K562 (cell line): ENCODE results near the gene RFNG. TPM values are rescaled to one million over a fixed set of nuclear protein-coding genes. Genes with fewer than 3 reads are reported as not detected.

Experiments
- ATF1 ChIP-seq, 2 experiments: fragments of 450-650 bp in 1 of 2; IDR thresholded peaks; 2 replicates each; pipeline ENCODE4 v1.6.1; 2016; ENCODE audit warnings: missing compliant biosample characterization in 1 of 2, missing genetic modification characterization in 1 of 2
- BRF1 ChIP-seq: IDR thresholded peaks from 3 replicates; pipeline ENCODE4 v1.6.1; 2011; ENCODE audit warnings: borderline replicate concordance, mild to moderate bottlenecking; ENCODE audit not compliant: insufficient read length; ENCODE audit errors: extremely low read depth
- CHD1 ChIP-seq: fragments of 200-600 bp; sonication (generic); IDR thresholded peaks from one replicate; pipeline ENCODE4 v1.6.1; 2012; ENCODE audit warnings: mild to moderate bottlenecking, moderate library complexity, low read length, inconsistent platforms
- GATAD2B ChIP-seq: fragments of 450-650 bp; IDR thresholded peaks from 2 replicates; pipeline ENCODE4 v1.6.1; 2017; ENCODE audit warnings: mild to moderate bottlenecking, borderline replicate concordance
- SAP30 ChIP-seq: fragments of 200-600 bp; sonication (generic); IDR thresholded peaks from 2 replicates; pipeline ENCODE4 v1.6.1; 2012; ENCODE audit warnings: borderline replicate concordance, low read depth, mild to moderate bottlenecking, moderate library complexity, low read length, control low read depth, inconsistent platforms; ENCODE audit not compliant: insufficient read depth, poor library complexity, severe bottlenecking
- SMC3 ChIP-seq: conservative IDR thresholded peaks from 2 replicates; pipeline ENCODE4 v1.6.1; 2011; ENCODE audit warnings: low read depth, low read length, improper control_type of control experiment; ENCODE audit not compliant: insufficient read depth
- UBTF ChIP-seq, 2 experiments: IDR thresholded peaks; 2 replicates each; pipeline ENCODE4 v1.6.1; 2012; ENCODE audit warnings: improper control_type of control experiment in 2 of 2, low read depth in 2 of 2, low read length in 2 of 2, borderline replicate concordance in 1 of 2
- ZNF3 ChIP-seq: fragments of 250-450 bp; sonication (Bioruptor Pico); IDR thresholded peaks from 2 replicates; pipeline ENCODE4 v1.5.0; 2021; ENCODE audit warnings: mild to moderate bottlenecking, moderate library complexity
- ZNF324 ChIP-seq: fragments of 250-450 bp; sonication (Bioruptor Pico); IDR thresholded peaks from 2 replicates; pipeline ENCODE4 v1.4.0; 2020; ENCODE audit warnings: mild to moderate bottlenecking
- ZNF780A ChIP-seq: fragments of 250-450 bp; sonication (Bioruptor Pico); IDR thresholded peaks from 2 replicates; pipeline ENCODE4 v1.5.0; 2021; ENCODE audit warnings: mild to moderate bottlenecking
- polyA plus RNA-seq, 8 experiments: library from polyadenylated mRNA; depleted of rRNA in 4 of 8; stranded (reverse) in 5 of 8; unstranded in 3 of 8; fragments of >200 nt; fragmentation: Nextera tagmentation in 2 of 8; fragmentation: Illumina TruSeq in 1 of 8; extraction: Ambion mirVana in 2 of 8; extraction: Trizol in 1 of 8; gene quantifications; 2 replicates each; pipeline versions ENCODE4 v1.2.1 to v1.2.3, GENCODE V29; 2011 to 2014; ENCODE audit warnings: inconsistent platforms in 1 of 8, missing spikeins in 1 of 8
- total RNA-seq, 7 experiments: library from RNA; depleted of rRNA in 6 of 7; stranded (reverse); fragments of >200 nt in 6 of 7; fragmentation: Illumina TruSeq in 2 of 7; extraction: Trizol in 2 of 7; gene quantifications; 2 replicates each; pipeline versions ENCODE4 v1.2.1 to v1.2.3, GENCODE V29; 2011 to 2021; ENCODE audit warnings: low replicate concordance in 1 of 7
- TF ChIP-seq, protein P1 (sequence below), 2 experiments: fragments of 450-650 bp; conservative IDR thresholded peaks; 2 replicates each; pipeline ENCODE4 v1.6.1; 2017; ENCODE audit warnings: mild to moderate bottlenecking in 2 of 2, moderate library complexity in 2 of 2
- TF ChIP-seq, protein P2 (sequence below): fragments of 250-450 bp; sonication (Bioruptor Pico); IDR thresholded peaks from 2 replicates; pipeline ENCODE4 v1.5.0; 2021
- TF ChIP-seq, protein P3 (sequence below): fragments of 250-450 bp; sonication (Bioruptor Pico); IDR thresholded peaks from 2 replicates; pipeline ENCODE4 v1.5.1; 2021; ENCODE audit warnings: mild to moderate bottlenecking

Gene RFNG
- total and polyA plus RNA-seq, 9 of the 15 experiments (the other 6 are each of a cell fraction or from before 2014, with no cell fraction given): 0.32 to 32.8 (median 9.5) TPM

DNA sequence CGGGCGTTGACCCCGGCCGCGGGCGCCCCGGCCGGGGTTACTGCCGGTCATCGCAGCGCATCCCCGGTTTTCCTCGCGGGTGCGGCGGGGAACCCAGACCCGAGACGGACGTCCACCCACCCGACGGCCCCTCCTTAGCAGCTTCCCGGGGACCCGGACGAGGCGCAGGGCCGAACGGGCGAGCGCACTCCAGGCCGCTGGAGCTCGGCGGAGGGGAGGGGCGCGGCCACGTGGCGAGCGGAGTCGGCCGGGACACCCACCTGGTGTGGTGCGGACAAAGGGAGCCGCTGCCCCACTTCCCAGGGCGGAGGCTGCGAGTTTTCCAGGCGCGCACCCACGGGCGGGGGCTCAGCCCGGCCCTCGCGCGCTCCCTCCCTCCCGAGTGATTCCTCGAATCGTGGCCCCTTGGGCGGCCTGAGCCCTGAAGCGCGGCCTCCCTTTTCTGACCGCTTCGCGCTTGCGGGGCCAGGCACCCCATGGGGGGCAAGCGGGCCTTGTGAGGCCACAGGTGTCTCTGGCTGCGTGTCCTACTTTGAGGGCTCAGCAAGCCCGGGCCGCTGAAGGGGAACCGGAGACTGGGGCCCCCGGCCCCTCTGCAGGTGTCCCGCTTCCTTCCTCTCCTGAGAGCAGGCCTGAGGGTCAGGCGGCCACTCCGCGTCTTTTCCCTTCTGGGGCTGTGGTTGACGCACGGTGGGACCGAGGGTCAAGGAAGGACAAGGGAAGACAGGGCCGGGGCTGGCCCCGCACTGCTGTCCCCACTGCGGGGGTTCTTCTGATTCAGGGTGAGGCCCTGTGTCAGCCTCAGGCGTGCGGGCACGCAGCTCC, 47.5 kb upstream of the RFNG start (continued):
- TF ChIP-seq CHD1: peak; percentile 29
- no peak for TF ChIP-seq BRF1
- no peak for TF ChIP-seq UBTF (IDR thresholded peaks at IDR 0.05; ENCODE audit: borderline replicate concordance in 1 of 2, low read depth in 2 of 2, low read length in 2 of 2)
- TF ChIP-seq SAP30: peak; percentile 50
- TF ChIP-seq, protein P1, sequence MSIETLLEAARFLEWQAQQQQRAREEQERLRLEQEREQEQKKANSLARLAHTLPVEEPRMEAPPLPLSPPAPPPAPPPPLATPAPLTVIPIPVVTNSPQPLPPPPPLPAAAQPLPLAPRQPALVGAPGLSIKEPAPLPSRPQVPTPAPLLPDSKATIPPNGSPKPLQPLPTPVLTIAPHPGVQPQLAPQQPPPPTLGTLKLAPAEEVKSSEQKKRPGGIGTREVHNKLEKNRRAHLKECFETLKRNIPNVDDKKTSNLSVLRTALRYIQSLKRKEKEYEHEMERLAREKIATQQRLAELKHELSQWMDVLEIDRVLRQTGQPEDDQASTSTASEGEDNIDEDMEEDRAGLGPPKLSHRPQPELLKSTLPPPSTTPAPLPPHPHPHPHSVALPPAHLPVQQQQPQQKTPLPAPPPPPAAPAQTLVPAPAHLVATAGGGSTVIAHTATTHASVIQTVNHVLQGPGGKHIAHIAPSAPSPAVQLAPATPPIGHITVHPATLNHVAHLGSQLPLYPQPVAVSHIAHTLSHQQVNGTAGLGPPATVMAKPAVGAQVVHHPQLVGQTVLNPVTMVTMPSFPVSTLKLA (conservative IDR thresholded peaks at IDR 0.05): peak; percentile 92 to 96
- no peak for TF ChIP-seq ATF1 (CRISPR knock-in tag; IDR thresholded peaks at IDR 0.05)
- TF ChIP-seq ATF1 (tag; IDR thresholded peaks at IDR 0.05): peak; percentile 32; the same call in 1 of the 2 replicates
- TF ChIP-seq, protein P2, sequence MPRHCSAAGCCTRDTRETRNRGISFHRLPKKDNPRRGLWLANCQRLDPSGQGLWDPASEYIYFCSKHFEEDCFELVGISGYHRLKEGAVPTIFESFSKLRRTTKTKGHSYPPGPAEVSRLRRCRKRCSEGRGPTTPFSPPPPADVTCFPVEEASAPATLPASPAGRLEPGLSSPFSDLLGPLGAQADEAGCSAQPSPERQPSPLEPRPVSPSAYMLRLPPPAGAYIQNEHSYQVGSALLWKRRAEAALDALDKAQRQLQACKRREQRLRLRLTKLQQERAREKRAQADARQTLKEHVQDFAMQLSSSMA (CRISPR knock-in tag): no peak
- no peak for TF ChIP-seq ZNF3 (CRISPR knock-in tag)
- no peak for TF ChIP-seq GATAD2B
- TF ChIP-seq ZNF780A (CRISPR knock-in tag): no peak
- no peak for TF ChIP-seq ZNF324
- TF ChIP-seq, protein P3, sequence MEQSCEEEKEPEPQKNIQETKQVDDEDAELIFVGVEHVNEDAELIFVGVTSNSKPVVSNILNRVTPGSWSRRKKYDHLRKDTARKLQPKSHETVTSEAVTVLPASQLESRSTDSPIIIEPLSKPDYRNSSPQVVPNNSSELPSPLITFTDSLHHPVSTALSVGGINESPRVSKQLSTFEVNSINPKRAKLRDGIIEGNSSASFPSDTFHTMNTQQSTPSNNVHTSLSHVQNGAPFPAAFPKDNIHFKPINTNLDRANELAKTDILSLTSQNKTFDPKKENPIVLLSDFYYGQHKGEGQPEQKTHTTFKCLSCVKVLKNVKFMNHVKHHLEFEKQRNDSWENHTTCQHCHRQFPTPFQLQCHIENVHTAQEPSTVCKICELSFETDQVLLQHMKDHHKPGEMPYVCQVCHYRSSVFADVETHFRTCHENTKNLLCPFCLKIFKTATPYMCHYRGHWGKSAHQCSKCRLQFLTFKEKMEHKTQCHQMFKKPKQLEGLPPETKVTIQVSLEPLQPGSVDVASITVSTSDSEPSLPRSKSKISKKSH (CRISPR knock-in tag): no peak
- no peak for TF ChIP-seq SMC3
